Left kidney (tissue), 2 donors: ENCODE results near the gene PFAS. TPM values are rescaled to one million over a fixed set of nuclear protein-coding genes. Genes with fewer than 3 reads are reported as not detected.
"Not testable (repeated sequence)": the region's sequence is repeated elsewhere in the genome, so short reads cannot be mapped to it uniquely, and the experiment has no call there.

Source experiments
- DNase-seq: peaks from one replicate; pipeline ENCODE4 v3.0.0-alpha.2; 2013
- polyA plus RNA-seq: library from polyadenylated mRNA; unstranded; fragments of 120-200 nt; gene quantifications from one replicate; pipeline ENCODE4 v1.2.1, GENCODE V29; 2013; ENCODE audit not compliant: insufficient read length

Gene PFAS
- polyA plus RNA-seq, 1 donor = 53.8 TPM

DNA sequence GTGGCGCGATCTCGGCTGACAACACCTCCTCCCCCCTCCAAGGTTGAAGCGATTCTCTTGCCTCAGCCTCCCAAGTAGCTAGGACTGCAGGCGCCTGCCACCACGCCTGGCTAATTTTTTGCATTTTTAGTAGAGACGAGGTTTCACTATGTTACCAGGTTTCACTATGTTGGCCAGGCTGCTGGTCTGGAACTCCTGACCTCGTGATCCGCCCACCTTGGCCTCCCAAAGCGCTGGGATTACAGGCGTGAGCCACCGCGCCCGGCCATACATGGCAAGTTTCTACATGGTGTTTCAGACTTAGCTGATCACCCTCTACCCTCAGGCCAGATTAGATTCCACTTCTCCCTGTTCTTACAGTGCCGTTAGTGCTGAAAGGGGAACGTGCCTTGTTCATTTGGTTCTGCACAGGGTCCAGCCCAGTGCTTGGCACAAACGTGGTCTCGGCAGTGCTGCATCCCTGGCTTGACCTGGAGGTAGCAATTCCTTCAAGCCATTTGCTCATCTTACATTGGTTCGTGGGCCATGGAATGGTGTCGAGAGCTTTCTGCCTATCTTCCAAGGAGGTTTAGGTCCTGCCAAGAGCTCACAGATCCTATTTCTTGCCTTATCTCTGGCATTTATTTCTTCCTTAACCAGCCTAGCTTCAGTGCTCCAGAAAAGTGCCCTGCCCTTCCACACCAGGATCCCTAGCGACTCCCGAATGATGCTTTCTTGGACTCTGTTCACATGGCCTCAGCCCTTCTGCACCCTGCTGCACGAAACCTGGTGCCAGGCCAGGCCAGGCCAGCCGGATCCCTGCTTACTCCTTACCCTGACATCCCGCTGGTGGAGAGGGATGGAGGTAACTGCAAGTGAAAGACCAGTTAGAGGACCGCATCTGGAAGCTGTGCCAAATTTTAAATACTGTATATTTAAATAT is 23.9 kb upstream of the PFAS start:
- no peak for DNase-seq

DNA sequence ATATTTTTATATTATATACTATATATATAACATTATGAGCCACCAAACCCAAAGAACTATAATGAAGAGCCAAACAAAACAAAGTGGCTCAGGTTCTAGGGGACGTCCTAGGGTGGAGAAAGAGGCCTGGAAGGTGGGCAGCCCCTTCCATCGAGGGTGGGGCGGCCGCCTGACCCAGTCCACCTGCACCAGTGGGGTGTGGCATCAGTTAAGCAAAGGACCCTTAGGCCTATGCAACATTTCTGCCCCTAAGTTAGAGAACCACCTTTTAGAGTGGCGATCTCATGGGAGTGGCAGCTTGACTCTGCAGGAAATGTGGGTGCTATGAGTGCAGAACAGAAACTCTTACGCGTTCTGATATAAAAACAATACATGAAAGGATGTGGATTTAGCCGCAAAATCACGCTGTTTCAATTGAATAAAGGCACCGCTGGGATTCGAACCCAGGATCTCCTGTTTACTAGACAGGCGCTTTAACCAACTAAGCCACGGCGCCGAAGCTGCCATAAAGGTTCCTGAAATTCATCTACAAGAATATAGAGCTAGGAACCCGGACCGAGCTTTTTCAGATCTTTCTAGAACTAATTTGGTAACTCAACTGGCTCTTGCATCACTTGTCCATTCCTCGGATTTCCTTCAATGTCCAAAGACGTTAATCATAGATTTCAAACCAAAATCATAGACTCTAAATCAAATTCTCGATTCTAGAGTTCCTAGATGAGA is 23.1 kb upstream of the PFAS start:
- DNase-seq = no peak

DNA sequence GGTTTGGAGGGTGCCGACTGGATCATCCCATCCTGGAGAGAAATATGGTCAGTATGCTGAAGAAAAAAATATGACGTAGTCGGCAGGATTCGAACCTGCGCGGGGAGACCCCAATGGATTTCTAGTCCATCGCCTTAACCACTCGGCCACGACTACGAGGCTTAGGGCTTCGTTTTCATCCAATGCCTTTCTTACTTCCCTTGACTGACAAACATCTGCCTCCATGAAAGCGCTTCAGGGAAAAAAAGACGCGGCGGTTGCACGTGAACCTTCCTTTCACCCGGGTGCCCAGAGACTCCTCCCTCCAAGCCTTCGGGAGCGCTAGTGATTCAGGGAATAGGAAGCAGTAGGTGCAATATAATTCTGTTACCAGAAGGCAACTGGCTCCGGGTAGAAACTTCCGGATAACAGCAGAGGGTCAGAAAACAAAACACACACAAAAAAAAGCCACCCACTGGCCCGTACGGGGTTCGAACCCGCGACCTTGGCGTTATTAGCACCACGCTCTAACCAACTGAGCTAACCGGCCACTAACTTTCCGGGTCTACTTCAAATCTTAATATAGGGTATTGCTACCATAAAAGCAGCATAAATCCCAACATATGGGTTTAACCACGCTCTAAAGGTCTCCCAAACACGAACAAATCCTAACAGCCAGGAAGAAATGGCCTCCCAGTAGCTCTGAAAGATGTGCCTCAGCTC is 22.4 kb upstream of the PFAS start:
- DNase-seq = peak; percentile 93

DNA sequence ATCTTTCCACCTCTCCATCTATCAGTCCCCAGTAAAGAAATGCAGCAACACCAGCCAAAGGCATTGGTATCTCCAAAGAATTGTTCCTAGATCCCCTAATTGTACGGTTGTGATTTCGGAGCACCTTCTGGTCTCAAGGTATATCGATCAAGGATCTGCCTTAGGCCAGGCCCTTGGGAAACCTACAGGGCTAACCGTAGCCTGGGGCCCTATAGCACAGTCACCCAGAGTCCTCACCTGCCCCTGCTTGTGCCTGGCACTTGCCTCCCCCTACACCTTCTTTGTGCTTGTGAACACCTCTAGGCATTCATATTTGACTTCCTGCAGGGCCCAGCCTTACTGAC is 21.9 kb upstream of the PFAS start:
- no peak for DNase-seq

DNA sequence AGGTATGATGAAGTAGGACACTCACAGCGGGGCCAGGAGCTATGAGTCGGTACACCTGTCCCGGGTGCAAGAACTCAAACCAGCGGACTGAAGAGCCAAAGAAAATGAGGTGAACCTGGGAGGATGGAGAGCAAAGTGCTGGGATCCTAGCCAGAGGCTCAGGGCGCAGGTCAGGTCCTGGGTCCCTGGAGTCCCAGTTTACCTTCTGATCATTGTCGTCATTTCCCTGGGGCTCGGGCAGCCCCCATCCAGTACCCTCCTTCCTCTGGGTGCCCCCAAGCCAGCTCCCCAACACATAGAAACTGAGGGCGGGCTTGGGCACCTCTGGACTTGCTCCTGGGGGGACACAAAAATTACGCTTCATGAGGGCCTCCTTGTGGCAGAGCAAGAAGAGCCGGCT is 17.4 kb upstream of the PFAS start:
- DNase-seq = no peak

DNA sequence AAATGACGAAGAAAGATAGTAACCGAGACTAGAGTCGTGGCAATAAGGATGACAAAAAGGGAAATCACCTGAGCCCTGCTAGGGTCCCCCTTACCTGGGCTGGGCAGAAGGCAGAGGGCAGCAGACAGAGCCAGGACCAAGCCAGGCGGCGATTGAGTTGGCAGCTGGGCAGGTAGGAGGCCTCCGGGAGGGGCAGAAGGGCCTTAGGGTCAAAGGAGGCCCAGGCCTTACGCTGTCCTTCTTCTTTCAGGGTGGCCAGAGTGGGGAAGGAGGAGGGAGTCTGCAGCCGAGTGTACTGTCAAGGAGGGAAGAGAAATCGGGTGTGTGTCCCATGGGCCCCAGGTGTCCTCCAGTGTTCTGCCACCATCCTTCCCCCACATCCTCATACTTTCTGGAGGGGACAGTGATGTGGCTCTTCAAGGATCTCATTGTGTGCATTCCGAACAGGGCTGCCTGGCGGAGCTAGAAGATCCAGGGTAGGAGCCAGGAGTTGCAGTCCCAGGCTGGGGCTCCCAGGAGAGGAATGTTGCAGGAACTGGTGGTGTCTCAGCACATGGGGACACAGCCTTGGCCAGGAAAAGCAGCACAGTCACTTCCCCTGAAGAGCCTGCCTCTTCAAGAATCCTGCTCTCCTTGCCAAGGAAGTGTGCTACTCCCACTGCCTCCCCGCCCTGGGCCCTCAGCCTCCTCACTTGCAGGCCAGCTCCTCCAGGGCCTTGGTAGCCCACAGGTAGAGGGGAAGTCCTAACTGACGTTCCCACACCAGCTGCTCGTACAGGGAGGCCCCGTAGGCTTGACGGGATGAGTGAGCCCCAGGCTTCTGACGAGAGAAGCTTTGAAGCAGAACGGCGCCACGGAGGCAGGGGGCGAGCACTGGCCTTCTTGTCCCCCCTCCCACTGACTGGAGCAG is 14.5 kb upstream of the PFAS start:
- DNase-seq = no peak

DNA sequence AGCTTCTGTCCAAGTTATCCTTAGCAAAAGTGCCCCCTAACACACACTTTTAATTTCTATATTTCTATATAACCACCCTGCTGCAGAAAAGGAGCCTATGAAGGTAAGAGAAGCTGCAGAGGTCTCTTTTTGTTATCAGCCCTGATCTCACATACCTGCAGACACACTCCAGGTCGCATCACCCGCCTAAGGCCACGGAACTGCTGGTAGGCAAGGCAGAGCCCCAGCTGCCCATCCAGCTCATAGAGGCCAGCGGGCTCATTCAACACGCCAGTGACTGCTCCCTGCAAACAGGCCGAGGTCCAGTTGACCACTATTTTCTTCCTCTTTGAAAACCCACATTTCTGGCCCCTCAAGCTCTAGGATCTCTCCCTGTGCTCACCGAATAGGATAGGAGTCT is 13.4 kb upstream of the PFAS start:
- no peak for DNase-seq

DNA sequence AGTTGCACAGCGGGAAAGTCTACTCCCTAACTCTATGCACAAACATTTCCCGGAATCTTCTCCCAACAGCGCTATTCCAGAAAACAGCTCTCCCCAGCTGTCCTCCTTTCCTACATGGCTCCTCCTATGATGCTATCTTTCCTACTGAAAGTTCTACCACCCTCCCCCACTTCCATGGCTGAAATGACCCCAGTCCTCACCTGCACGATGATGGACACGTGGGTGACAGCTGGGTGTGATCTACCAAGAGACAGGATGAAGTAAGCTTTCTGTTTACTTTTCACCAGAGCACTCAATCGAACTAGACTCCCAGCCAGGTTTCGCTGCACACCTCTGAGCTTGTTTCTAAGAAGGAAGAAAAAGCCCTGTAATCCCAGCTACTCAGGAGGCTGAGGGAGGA is 11.9 kb upstream of the PFAS start:
- DNase-seq = no peak

DNA sequence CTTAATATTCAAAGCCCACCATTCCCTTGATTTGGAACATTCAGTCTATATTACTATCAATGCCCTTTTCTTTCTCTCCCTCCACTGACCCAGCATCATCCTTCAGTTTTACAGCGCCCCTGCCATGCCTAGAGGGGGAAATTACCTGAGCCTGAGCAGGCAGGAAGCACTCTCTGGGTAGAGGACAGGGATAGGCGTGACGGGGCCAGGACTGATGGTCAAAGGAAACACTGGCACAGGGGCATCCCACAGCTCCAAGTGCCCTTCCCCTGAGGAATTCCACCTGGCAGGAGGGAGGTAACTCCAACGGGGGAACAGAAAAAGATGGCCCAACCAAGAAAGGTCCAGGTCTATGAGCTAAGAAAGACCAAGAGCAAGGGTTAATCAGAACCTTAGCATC is 11.2 kb upstream of the PFAS start:
- DNase-seq = no peak

DNA sequence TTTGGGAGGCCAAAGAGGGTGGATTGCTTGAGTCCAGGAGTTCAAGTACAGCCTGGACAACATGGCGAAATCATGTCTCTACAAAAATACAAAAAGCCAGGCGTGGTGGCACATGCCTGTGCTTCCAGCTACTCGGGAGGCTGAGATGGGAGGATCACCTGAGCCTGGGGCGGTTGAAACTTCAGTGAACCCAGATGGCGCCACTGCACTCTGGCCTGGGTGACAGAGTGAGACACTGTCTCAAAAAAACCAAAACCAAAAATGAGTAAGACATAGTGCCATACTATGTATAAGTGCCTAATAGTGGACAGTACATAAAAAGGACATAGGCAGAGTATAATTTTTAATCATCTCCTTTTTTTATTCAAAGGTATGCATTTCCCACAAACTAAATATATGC is 5.3 kb upstream of the PFAS start:
- DNase-seq = no peak

DNA sequence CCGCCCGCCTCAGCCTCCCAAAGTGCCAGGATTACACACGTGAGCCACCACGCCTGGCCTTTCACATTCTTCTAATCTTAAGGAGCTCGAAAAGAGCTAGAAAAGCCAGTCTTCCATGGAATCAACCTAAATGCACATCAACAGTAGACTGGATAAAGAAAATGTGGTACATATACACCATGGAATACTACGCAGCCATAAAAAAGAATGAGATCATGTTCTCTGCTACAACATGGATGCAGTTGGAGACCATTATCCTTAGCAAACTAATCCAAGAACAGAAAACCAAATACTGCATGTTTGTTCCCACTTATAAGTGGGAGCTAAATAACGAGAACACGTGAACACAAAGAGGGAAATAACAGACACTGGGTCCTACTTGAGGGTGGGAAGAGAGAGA is 4.3 kb upstream of the PFAS start:
- DNase-seq = no peak

DNA sequence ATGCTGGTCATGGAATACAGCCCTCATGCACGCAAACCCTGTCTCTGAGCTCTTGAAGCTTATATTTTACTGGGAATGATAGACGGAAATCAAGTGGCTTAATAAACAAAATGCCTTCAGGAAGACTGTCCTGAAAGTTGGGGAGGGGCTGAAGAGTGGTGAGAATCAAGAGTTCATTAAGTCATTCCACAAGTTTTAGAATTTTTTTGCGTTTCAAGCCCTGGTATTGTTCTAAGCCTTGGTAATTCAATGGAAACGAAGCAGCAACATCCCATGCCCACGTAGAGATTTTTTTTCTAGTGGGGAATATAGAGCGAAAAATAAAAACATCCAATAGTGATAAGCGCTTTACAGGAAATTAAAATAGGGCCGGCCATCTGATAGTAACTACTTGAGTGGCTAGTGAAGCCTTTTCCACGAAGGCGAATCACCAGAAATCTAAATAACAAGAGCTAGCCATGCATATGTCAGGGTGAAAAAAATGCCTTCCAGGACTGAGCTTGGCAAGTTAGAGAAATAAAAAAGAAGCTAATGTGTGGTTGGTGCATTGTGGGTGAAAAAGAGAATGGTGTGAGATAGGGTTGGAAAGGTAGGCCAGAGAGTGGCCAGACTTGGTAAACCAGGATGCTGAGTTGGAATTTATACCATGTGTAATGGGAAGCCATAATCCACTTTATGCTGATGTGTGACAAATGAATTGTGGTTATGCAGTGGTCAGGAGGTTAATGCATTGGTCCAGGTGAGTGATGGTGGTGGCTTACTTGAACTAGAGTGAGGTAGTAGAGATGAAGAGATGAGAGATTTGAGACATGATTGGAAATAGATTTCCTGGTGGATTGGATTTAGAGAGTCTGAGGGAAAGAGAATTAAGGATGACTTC is 772 bp downstream of the PFAS start:
- DNase-seq = no peak

DNA sequence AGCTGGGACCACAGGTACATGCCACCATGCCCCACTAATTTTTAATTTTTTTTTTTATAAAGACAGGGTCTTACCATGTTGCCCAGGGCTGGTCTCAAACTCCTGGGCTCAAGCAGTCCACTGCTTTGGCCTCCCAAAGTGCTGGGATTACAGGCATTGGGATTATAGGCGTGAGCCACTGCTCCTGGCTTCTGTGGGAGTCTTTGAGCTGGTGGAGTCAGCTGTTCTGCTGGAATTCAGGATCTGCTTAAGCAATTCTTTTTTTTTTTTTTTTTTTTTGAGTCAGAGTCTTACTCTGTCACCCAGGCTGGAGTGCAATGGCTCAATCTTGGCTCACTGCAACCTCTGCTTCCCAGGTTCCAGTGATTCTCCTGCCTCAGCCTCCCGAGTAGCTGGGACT is 2.3 kb downstream of the PFAS start:
- not testable (repeated sequence) for DNase-seq

DNA sequence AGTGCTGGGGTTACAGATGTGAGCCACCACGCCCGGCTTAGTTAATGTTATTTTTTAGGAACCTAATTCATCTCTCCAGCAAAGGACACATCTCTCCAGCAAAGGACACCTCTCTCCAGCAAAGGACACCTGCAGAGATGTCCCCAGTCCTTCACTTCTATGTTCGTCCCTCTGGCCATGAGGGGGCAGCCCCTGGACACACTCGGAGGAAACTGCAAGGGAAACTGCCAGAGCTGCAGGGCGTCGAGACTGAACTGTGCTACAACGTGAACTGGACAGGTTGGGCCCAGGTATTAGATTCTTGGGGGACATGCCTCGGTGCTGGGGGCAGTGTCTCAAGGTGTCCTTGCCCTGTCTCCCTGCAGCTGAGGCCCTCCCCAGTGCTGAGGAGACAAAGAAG is 4.7 kb downstream of the PFAS start:
- no peak for DNase-seq

DNA sequence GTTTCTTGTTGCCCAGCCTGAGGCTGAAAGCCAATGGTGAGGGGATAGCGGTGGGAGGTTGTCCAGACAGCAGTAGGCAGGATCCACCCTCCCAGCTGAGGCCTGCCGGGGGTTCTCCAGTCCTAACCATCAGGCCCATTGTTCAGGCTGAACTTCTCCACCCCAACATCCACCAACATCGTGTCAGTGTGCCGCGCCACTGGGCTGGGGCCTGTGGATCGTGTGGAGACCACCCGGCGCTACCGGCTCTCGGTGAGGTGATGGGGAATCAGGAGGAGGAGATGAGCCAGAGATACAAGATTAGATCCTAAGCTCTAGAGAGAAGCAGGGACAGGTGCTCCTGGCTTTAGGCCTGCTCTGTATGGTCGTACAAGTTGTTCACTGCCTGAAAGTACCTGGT is 5.8 kb downstream of the PFAS start:
- no peak for DNase-seq

DNA sequence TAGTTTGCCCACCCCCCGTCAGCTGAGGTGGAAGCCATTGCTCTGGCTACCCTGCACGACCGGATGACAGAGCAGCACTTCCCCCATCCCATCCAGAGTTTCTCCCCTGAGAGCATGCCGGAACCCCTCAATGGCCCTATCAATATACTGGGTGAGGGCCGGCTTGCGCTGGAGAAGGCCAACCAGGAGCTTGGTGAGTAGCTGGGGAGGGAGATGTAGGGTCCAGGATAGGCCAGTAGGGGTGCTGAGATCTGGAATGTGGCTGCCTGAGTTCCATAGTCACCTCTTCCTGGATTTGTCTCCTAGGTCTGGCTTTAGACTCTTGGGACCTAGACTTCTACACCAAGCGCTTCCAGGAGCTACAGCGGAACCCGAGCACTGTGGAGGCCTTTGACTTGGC is 6.4 kb downstream of the PFAS start:
- DNase-seq = no peak

DNA sequence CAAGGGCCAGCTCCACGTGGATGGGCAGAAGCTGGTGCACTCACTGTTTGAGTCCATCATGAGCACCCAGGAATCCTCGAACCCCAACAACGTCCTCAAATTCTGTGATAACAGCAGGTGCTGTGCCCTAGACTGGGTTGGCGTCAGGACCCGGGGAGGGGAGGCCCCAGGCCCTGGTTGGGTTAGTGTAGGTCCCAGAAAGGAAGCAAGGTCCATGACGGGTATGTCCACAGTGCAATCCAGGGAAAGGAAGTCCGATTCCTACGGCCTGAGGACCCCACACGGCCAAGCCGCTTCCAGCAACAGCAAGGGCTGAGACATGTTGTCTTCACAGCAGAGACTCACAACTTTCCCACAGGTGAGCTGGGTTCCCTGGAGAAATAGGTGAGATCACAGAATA is 7.2 kb downstream of the PFAS start:
- no peak for DNase-seq

DNA sequence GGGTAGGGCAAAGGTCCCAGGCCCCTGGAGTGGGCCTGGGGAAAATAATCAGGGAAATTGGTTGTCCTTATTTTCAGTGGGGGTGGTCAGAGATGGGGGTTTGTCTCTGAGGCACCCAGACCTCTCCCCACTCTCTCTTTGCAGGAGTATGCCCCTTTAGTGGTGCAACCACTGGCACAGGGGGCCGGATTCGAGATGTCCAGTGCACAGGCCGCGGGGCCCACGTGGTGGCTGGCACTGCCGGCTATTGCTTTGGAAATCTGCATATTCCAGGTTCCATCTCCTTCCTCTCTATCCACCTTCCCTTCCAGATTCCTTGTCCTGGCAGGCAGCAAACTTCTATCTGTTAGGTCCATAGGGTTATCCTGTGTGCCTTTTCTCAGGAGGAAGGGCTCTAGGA is 7.6 kb downstream of the PFAS start:
- DNase-seq = no peak

DNA sequence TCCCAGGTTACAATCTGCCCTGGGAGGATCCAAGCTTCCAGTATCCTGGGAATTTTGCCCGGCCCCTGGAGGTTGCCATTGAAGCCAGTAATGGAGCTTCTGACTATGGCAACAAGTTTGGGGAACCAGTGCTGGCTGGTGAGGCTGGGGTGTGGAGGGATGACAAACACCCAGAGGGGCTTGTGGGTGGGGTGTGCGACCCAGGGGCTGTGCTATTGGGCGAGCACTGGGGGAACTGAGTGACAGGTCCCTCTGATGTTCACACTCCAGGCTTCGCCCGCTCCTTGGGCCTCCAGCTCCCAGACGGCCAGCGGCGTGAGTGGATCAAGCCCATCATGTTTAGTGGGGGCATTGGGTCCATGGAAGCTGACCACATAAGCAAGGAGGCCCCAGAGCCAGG is 8.7 kb downstream of the PFAS start:
- DNase-seq = no peak

DNA sequence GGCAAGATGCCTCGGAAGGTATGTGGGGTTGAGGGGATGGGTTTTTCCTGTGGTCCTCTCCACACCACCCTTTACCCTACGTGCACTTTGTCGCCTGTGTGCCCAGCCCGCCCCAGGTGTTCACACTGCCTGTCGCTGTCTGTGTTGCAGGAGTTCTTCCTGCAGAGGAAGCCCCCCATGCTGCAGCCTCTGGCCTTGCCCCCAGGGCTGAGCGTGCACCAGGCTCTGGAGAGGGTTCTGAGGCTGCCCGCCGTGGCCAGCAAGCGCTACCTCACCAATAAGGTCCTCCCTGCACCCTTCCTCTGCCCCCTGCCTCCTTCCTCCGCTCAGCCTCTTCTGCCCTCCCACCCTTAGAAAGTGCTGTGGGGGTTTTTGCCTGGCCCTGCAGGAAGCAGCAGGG is 15.2 kb downstream of the PFAS start:
- DNase-seq = no peak
